ENCODE measurements around the gene ATP6V1G1. TPM values are rescaled to one million over a fixed set of nuclear protein-coding genes. Genes with fewer than 3 reads are reported as not detected.

The ATP6V1G1 gene
- total and polyA plus RNA-seq, 2 of the 13 experiments (the other 11 are each of a cell fraction or from before 2014, with no cell fraction given), result 108 to 158 TPM

DNA sequence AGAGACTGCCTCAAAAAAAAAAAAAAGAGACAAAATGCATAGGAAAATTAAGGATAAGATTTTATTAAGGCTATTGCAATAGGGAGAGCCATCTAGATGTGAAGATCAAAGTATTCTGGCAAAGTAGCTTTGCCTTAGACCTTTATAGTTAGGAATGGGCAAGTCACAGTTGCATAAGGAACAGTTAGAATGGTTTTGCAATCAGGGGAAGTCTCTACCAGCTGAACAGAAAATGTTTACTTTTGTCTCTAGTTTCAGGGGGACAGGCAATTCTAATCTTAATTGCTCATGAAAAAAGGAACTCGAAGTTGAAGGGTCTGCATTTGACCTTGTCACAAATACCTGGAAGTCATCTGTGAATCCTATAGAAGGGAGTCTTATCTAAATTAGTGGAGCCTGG lies 13.1 kb upstream of the ATP6V1G1 start (continued):
- TF ChIP-seq SOX13 (IDR thresholded peaks at IDR 0.05), result no peak
- peak in 1 of 2 experiments; percentile 45; a peak in 1 of 4 replicates for TF ChIP-seq SOX13 (CRISPR knock-in tag; conservative IDR thresholded peaks at IDR 0.05 in 1 of 2, IDR thresholded peaks at IDR 0.05 in 1 of 2)
- no peak for TF ChIP-seq HMGA1 (CRISPR knock-in tag; conservative IDR thresholded peaks at IDR 0.05)
- TF ChIP-seq RFXAP (CRISPR knock-in tag; IDR thresholded peaks at IDR 0.05; ENCODE audit: borderline replicate concordance), result no peak
- 0 out of 2 replicates have a peak, but pooled peaks have one; percentile 44 for TF ChIP-seq ZBTB7B (CRISPR knock-in tag; IDR thresholded peaks at IDR 0.05)
- no peak for TF ChIP-seq IRF2 (CRISPR knock-in tag; IDR thresholded peaks at IDR 0.05)
- TF ChIP-seq TP53 (CRISPR knock-in tag; conservative IDR thresholded peaks at IDR 0.05), result no peak
- TF ChIP-seq, protein P1, sequence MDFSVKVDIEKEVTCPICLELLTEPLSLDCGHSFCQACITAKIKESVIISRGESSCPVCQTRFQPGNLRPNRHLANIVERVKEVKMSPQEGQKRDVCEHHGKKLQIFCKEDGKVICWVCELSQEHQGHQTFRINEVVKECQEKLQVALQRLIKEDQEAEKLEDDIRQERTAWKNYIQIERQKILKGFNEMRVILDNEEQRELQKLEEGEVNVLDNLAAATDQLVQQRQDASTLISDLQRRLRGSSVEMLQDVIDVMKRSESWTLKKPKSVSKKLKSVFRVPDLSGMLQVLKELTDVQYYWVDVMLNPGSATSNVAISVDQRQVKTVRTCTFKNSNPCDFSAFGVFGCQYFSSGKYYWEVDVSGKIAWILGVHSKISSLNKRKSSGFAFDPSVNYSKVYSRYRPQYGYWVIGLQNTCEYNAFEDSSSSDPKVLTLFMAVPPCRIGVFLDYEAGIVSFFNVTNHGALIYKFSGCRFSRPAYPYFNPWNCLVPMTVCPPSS (IDR thresholded peaks at IDR 0.05), result no peak
- peak in 1 of 2 experiments; percentile 39; a peak in 1 of 4 replicates for TF ChIP-seq EP300 (IDR thresholded peaks at IDR 0.05; ENCODE audit: low read depth in 2 of 2, low read length in 2 of 2)
- TF ChIP-seq EP300 (CRISPR knock-in tag; IDR thresholded peaks at IDR 0.05; ENCODE audit: borderline replicate concordance), result no peak
- TF ChIP-seq, protein P2, sequence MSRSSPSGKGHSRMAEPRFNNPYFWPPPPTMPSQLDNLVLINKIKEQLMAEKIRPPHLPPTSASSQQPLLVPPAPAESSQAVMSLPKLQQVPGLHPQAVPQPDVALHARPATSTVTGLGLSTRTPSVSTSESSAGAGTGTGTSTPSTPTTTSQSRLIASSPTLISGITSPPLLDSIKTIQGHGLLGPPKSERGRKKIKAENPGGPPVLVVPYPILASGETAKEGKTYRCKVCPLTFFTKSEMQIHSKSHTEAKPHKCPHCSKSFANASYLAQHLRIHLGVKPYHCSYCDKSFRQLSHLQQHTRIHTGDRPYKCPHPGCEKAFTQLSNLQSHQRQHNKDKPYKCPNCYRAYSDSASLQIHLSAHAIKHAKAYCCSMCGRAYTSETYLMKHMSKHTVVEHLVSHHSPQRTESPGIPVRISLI (CRISPR knock-in tag; IDR thresholded peaks at IDR 0.05; ENCODE audit: borderline replicate concordance), result no peak
- TF ChIP-seq SMC3 (IDR thresholded peaks at IDR 0.05; ENCODE audit: low read length), result no peak
- TF ChIP-seq, protein P3, sequence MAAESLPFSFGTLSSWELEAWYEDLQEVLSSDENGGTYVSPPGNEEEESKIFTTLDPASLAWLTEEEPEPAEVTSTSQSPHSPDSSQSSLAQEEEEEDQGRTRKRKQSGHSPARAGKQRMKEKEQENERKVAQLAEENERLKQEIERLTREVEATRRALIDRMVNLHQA (CRISPR knock-in tag; IDR thresholded peaks at IDR 0.05), result no peak
- TF ChIP-seq, protein P4, sequence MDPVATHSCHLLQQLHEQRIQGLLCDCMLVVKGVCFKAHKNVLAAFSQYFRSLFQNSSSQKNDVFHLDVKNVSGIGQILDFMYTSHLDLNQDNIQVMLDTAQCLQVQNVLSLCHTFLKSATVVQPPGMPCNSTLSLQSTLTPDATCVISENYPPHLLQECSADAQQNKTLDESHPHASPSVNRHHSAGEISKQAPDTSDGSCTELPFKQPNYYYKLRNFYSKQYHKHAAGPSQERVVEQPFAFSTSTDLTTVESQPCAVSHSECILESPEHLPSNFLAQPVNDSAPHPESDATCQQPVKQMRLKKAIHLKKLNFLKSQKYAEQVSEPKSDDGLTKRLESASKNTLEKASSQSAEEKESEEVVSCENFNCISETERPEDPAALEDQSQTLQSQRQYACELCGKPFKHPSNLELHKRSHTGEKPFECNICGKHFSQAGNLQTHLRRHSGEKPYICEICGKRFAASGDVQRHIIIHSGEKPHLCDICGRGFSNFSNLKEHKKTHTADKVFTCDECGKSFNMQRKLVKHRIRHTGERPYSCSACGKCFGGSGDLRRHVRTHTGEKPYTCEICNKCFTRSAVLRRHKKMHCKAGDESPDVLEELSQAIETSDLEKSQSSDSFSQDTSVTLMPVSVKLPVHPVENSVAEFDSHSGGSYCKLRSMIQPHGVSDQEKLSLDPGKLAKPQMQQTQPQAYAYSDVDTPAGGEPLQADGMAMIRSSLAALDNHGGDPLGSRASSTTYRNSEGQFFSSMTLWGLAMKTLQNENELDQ (CRISPR knock-in tag; IDR thresholded peaks at IDR 0.05; ENCODE audit: borderline replicate concordance), result no peak
- no peak for TF ChIP-seq PAX8 (CRISPR knock-in tag; IDR thresholded peaks at IDR 0.05; ENCODE audit: borderline replicate concordance)
- no peak for TF ChIP-seq ZSCAN12 (CRISPR knock-in tag; IDR thresholded peaks at IDR 0.05)
- no peak for TF ChIP-seq ZNF878 (CRISPR knock-in tag; IDR thresholded peaks at IDR 0.05)
- no peak for TF ChIP-seq TSC22D2 (CRISPR knock-in tag; IDR thresholded peaks at IDR 0.05; ENCODE audit: borderline replicate concordance)
- no peak for TF ChIP-seq IRX3 (CRISPR knock-in tag; IDR thresholded peaks at IDR 0.05; ENCODE audit: borderline replicate concordance, low read depth)
- TF ChIP-seq SAP130 (CRISPR knock-in tag; IDR thresholded peaks at IDR 0.05; ENCODE audit: low read depth), result no peak
- no peak for TF ChIP-seq RBM22 (optimal IDR thresholded peaks at IDR 0.05; ENCODE audit: low read length)
- TF ChIP-seq TCF7L2 (IDR thresholded peaks at IDR 0.05; ENCODE audit: low read depth, low read length), result no peak
- no peak for TF ChIP-seq NR2F6 (IDR thresholded peaks at IDR 0.05)
- TF ChIP-seq NR2F6 (CRISPR knock-in tag; IDR thresholded peaks at IDR 0.05), result peak; percentile 26; the same call in 1 of the 2 replicates
- TF ChIP-seq, protein P5, sequence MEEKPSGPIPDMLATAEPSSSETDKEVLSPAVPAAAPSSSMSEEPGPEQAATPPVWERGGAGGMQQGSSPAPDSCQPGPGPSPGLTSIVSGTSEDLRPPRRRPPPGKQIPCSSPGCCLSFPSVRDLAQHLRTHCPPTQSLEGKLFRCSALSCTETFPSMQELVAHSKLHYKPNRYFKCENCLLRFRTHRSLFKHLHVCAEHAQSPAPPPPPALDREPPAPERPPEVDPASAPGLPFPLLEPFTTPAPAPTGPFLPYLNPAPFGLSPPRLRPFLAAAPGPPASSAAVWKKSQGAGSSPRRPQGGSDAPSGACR (CRISPR knock-in tag; IDR thresholded peaks at IDR 0.05), result no peak
